SHP77 (cell line): ENCODE measurements around the gene RRAS.

Experiments
- DNase-seq, 2 experiments: peaks; one replicate each; lab custom pipeline; 2025; lab: John Stamatoyannopoulos, UW

Gene RRAS

GRCh38 chr19:49677231-49677900 lies 37.4 kb upstream of the RRAS start, which contains the start of gene PRMT1:
PRMT1 (plus strand) TSS chr19:49677271; CDS start chr19:49677281, 10 bp downstream.
- no peak for DNase-seq

- DNase-seq: peak; percentile 99 to 100
Observed at GRCh38 chr19:49676784-49677230, 36.9 kb upstream of the RRAS start.

GRCh38 chr19:49676136-49676783 lies 36.3 kb upstream of the RRAS start:
- peak; percentile 86 to 90 for DNase-seq

GRCh38 chr19:49672131-49672919 lies 32.4 kb upstream of the RRAS start:
- peak; percentile 82 to 87 for DNase-seq

GRCh38 chr19:49669516-49669915 lies 29.6 kb upstream of the RRAS start:
- DNase-seq: no peak

- DNase-seq: no peak
Observed at GRCh38 chr19:49667473-49667872, 27.5 kb upstream of the RRAS start.

- no peak for DNase-seq
Observed at GRCh38 chr19:49666120-49666444, 26.1 kb upstream of the RRAS start.

GRCh38 chr19:49665351-49666119 lies 25.6 kb upstream of the RRAS start, which contains the start of the genes BCL2L12 and IRF3:
BCL2L12 (plus strand) TSS chr19:49665933; CDS start chr19:49666693, 760 bp downstream.
IRF3 (minus strand) TSS chr19:49665857; CDS start chr19:49664838, 1,019 bp downstream.
- peak; percentile 74 to 87 for DNase-seq

GRCh38 chr19:49665036-49665350 lies 25.1 kb upstream of the RRAS start:
- no peak for DNase-seq

GRCh38 chr19:49664171-49665035 lies 24.5 kb upstream of the RRAS start:
- DNase-seq: peak; percentile 56 to 75

- DNase-seq: no peak
Observed at GRCh38 chr19:49663224-49663623, 23.3 kb upstream of the RRAS start.

GRCh38 chr19:49662011-49662410 lies 22.1 kb upstream of the RRAS start:
- no peak for DNase-seq

- no peak for DNase-seq
Observed at GRCh38 chr19:49660338-49660961, 20.5 kb upstream of the RRAS start.

GRCh38 chr19:49658566-49659442 lies 18.9 kb upstream of the RRAS start:
- no peak for DNase-seq

- DNase-seq: no peak
Observed at GRCh38 chr19:49658139-49658517, 18.2 kb upstream of the RRAS start.

- DNase-seq: no peak
Observed at GRCh38 chr19:49657493-49658138, 17.7 kb upstream of the RRAS start.

- no peak for DNase-seq
Observed at GRCh38 chr19:49656456-49657109, 16.6 kb upstream of the RRAS start.
